Peyer's patch (tissue), 4 donors: ENCODE data around the gene NAV2. TPM values are rescaled to one million over a fixed set of nuclear protein-coding genes. Genes with fewer than 3 reads are reported as not detected.

Source experiments
- DNase-seq, 3 donors: peaks; one replicate each; pipeline ENCODE4 v3.0.0-alpha.2; 2017 to 2019
- H3K27ac ChIP-seq, 4 donors: fragments of 200-600 bp; sonication (generic); one replicate each; pipeline ENCODE4 v1.5.1; 2016 to 2019
- H3K27me3 ChIP-seq, 2 donors: fragments of 200-600 bp; sonication (generic); one replicate each; pipeline ENCODE4 v1.5.1; 2019
- H3K36me3 ChIP-seq, 3 donors: fragments of 200-600 bp; sonication (generic); one replicate each; pipeline ENCODE4 v1.5.1; 2016 to 2019
- H3K4me1 ChIP-seq, 4 donors: fragments of 200-600 bp; sonication (generic); one replicate each; pipeline ENCODE4 v1.5.1; 2016 to 2019
- H3K4me3 ChIP-seq, 4 donors: fragments of 200-600 bp; sonication (generic); 1 replicate in 3 of 4; 2 replicates in 1 of 4; pipeline ENCODE4 v1.5.1; 2016 to 2019; ENCODE audit warnings: mild to moderate bottlenecking in 1 of 4
- H3K9me3 ChIP-seq, 4 donors: fragments of 200-600 bp; sonication (generic); one replicate each; pipeline ENCODE4 v1.5.1; 2016 to 2019; ENCODE audit warnings: mild to moderate bottlenecking in 1 of 4
- POLR2A ChIP-seq, 2 donors: fragments of 450-650 bp; IDR thresholded peaks; one replicate each; pipeline ENCODE4 v1.5.1; 2017; ENCODE audit warnings: antibody characterized with exemption in 2 of 2, mild to moderate bottlenecking in 2 of 2, moderate library complexity in 2 of 2
- total RNA-seq, 4 donors: library from RNA; depleted of rRNA; stranded (reverse); fragments of >200 nt; gene quantifications; one replicate each; pipeline ENCODE4 v1.1.0, GENCODE V29; 2016
- TF ChIP-seq, protein P1 (sequence below), 6 experiments: fragments of 450-650 bp in 4 of 6; fragments of 200-600 bp in 2 of 6; sonication (generic) in 1 of 6; IDR thresholded peaks; one replicate each; pipeline ENCODE4 v1.5.1; 2017 to 2019; ENCODE audit warnings: antibody characterized with exemption in 6 of 6, mild to moderate bottlenecking in 3 of 6, moderate library complexity in 1 of 6

NAV2 gene
- total RNA-seq, 4 donors from 2014 or later: 6.0 to 48.7 (median 20.1) TPM

GRCh38 chr11:19862091-19862490 is 149.5 kb downstream of the NAV2 start:
- Histone ChIP-seq H3K36me3 (no peaks in the 10 kb centered on the region), H3K27ac (no peak overlapping the region), H3K9me3 (no peaks in the 10 kb centered on the region), H3K4me1 (peaks cover 0 to 14% (median 0%) of the 10 kb centered on the region in 4 donors), H3K27me3 (no peaks in the 10 kb centered on the region), H3K4me3 (no peak overlapping the region)
- DNase-seq: no peak
- TF ChIP-seq POLR2A (IDR thresholded peaks at IDR 0.05): no peak
- TF ChIP-seq, protein P1, sequence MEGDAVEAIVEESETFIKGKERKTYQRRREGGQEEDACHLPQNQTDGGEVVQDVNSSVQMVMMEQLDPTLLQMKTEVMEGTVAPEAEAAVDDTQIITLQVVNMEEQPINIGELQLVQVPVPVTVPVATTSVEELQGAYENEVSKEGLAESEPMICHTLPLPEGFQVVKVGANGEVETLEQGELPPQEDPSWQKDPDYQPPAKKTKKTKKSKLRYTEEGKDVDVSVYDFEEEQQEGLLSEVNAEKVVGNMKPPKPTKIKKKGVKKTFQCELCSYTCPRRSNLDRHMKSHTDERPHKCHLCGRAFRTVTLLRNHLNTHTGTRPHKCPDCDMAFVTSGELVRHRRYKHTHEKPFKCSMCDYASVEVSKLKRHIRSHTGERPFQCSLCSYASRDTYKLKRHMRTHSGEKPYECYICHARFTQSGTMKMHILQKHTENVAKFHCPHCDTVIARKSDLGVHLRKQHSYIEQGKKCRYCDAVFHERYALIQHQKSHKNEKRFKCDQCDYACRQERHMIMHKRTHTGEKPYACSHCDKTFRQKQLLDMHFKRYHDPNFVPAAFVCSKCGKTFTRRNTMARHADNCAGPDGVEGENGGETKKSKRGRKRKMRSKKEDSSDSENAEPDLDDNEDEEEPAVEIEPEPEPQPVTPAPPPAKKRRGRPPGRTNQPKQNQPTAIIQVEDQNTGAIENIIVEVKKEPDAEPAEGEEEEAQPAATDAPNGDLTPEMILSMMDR (IDR thresholded peaks at IDR 0.05): no peak

DNA sequence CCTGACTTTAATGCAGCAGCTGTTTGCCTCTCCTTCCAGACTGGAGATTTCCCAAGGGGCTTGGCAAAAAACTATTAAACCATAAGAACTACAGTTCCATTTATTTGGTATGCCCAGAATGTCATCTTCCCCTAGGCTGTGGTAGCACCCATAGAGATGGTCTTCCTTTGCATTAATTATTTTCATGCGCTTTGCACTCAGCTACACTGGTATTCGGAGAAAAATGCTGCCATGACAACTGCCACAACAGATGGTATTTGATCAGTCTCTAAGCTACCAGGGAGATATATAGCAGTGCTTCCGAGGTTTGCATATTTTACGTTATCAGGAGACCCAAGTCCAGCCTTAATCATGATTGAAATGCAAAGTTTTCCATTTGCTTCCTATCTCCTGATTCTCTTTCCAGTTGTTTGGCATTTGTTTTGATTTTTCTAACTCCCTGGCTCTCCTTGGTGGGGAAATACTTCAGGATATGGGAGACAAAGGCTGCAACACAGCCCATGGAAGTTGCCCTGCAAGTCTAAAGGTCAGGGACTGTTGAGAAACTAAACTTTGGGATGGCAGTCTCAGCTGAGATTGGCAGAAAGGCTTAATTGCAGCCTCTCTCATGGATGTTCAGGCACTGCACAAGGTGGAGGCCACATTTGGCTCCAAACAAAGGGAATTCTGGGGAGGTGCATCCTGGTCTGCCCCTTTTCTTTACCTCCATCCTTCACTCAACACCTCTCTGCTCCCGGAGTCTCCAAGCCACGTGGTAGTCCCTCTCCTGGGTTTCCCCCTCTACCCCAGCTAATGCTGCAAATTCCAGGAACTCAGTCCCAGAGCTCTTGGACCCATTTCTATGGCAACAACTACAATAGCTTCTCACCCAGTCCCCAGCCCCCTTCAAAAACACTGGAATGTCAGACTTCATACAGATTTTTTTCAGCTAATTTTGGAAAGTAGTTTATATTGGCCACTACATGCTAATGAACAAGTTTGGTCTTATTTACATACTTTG is 151.8 kb downstream of the NAV2 start:
- Histone ChIP-seq H3K4me1 (peaks cover 0 to 20% (median 0%) of the 10 kb centered on the region in 4 donors), H3K36me3 (no peaks in the 10 kb centered on the region), H3K27ac (peak overlapping the region in 1 of 4 donors; percentile 22), H3K9me3 (no peaks in the 10 kb centered on the region), H3K27me3 (no peaks in the 10 kb centered on the region), H3K4me3 (no peak overlapping the region)
- DNase-seq: no peak
- TF ChIP-seq, protein P1 (IDR thresholded peaks at IDR 0.05): no peak
- no peak for TF ChIP-seq POLR2A (IDR thresholded peaks at IDR 0.05)

- no peaks in the 10 kb centered on the region for H3K27me3 ChIP-seq
- no peak overlapping the region for H3K4me3 ChIP-seq
- H3K9me3 ChIP-seq: no peaks in the 10 kb centered on the region
- no peak for DNase-seq
- H3K4me1 ChIP-seq: peaks cover 0 to 20% (median 0%) of the 10 kb centered on the region in 4 donors
- no peak overlapping the region for H3K27ac ChIP-seq
- no peak for TF ChIP-seq POLR2A (IDR thresholded peaks at IDR 0.05)
- TF ChIP-seq, protein P1 (IDR thresholded peaks at IDR 0.05): no peak
- H3K36me3 ChIP-seq: no peaks in the 10 kb centered on the region
Measured at GRCh38 chr11:19866037-19866436, 153.4 kb downstream of the NAV2 start.

- H3K9me3 ChIP-seq: no peaks in the 10 kb centered on the region
- H3K4me1 ChIP-seq: peaks cover 0 to 20% (median 0%) of the 10 kb centered on the region in 4 donors
- H3K27ac ChIP-seq: no peak overlapping the region
- TF ChIP-seq POLR2A (IDR thresholded peaks at IDR 0.05): no peak
- TF ChIP-seq, protein P1 (IDR thresholded peaks at IDR 0.05): no peak
- no peak for DNase-seq
- no peaks in the 10 kb centered on the region for H3K36me3 ChIP-seq
- H3K27me3 ChIP-seq: no peaks in the 10 kb centered on the region
- no peak overlapping the region for H3K4me3 ChIP-seq
Measured at GRCh38 chr11:19866521-19866920, 153.9 kb downstream of the NAV2 start.

DNA sequence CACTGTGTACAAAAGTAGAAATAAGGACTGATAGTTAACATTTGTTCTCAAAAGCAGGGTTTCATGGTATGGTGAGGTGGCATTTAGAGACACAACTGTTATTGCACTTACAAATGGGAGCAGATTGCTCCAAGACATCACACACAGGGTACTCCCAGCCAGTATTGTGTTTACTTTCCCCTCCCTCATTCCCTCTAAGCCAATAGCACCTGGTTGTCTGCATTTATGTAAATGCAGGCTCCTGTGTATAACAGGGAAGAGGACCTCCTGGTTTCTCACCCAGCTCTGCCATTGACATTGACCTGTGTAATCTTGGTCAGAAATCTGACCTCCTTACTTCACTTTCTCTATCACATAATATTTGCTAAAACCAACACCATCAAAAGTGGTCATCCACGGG is 154.4 kb downstream of the NAV2 start:
- H3K36me3 ChIP-seq: no peaks in the 10 kb centered on the region
- no peak overlapping the region for H3K4me3 ChIP-seq
- H3K27me3 ChIP-seq: no peaks in the 10 kb centered on the region
- no peaks in the 10 kb centered on the region for H3K9me3 ChIP-seq
- no peak for TF ChIP-seq POLR2A (IDR thresholded peaks at IDR 0.05)
- TF ChIP-seq, protein P1 (IDR thresholded peaks at IDR 0.05): no peak
- no peak for DNase-seq
- peaks cover 0 to 20% (median 0%) of the 10 kb centered on the region in 4 donors for H3K4me1 ChIP-seq
- no peak overlapping the region for H3K27ac ChIP-seq
